CD14-positive monocyte (primary cell): ENCODE measurements around the gene ATXN1. TPM values are rescaled to one million over a fixed set of nuclear protein-coding genes. Genes with fewer than 3 reads are reported as not detected.
A peak's percentile ranks its signal among the peaks of the same experiment; 100 is the strongest.

Source experiments
- DNase-seq, 3 donors: peaks; one replicate each; pipeline ENCODE4 v3.0.0-alpha.2; 2011 to 2022
- H2AFZ ChIP-seq: 2 replicates; pipeline ENCODE4 v1.6.0; 2012; ENCODE audit warnings: mild to moderate bottlenecking, low read depth, low read length, inconsistent platforms; ENCODE audit not compliant: insufficient read depth, poor library complexity, severe bottlenecking
- H3K27ac ChIP-seq, 2 donors: 1 replicate in 1 of 2; 2 replicates in 1 of 2; pipeline ENCODE4 v1.5.1; 2012 to 2013; ENCODE audit warnings: low read length in 2 of 2, control low read depth in 1 of 2, inconsistent platforms in 1 of 2, low read depth in 1 of 2, mild to moderate bottlenecking in 1 of 2
- H3K27me3 ChIP-seq, 2 donors: one replicate each; pipeline versions ENCODE4 v1.6.0 to v1.6.1; 2011 to 2013; ENCODE audit warnings: low read length in 2 of 2; ENCODE audit not compliant: control insufficient read depth in 2 of 2, insufficient read depth in 2 of 2
- H3K36me3 ChIP-seq, 2 donors: replicated peaks in 1 of 2; 1 replicate in 1 of 2; 2 replicates in 1 of 2; pipeline versions ENCODE4 v1.5.1 to v1.6.1; 2012 to 2013; ENCODE audit warnings: low read length in 2 of 2, control low read depth in 1 of 2, inconsistent platforms in 1 of 2, mild to moderate bottlenecking in 1 of 2; ENCODE audit not compliant: insufficient read depth in 2 of 2, control insufficient read depth in 1 of 2
- H3K4me1 ChIP-seq, 2 donors: 1 replicate in 1 of 2; 2 replicates in 1 of 2; pipeline versions ENCODE4 v1.5.1 to v1.6.1; 2012 to 2013; ENCODE audit warnings: low read length in 2 of 2, control low read depth in 1 of 2, inconsistent platforms in 1 of 2, mild to moderate bottlenecking in 1 of 2, moderate library complexity in 1 of 2; ENCODE audit not compliant: insufficient read depth in 2 of 2, control insufficient read depth in 1 of 2
- H3K4me2 ChIP-seq: replicated peaks from 2 replicates; pipeline ENCODE3; 2012; ENCODE audit warnings: low read length, moderate library complexity, mild to moderate bottlenecking; ENCODE audit not compliant: poor library complexity, severe bottlenecking; ENCODE audit errors: extremely low read depth
- H3K4me3 ChIP-seq, 3 experiments: fragments of 200-600 bp in 1 of 3; sonication (generic) in 1 of 3; replicated peaks in 1 of 3; 1 replicate in 2 of 3; 2 replicates in 1 of 3; pipeline ENCODE4 v1.5.1; 2011 to 2013; ENCODE audit warnings: low read length in 3 of 3, mild to moderate bottlenecking in 3 of 3, control low read depth in 2 of 3, low read depth in 2 of 3, inconsistent platforms in 1 of 3, moderate library complexity in 1 of 3
- H3K79me2 ChIP-seq: 2 replicates; pipeline ENCODE4 v1.6.0; 2012; ENCODE audit warnings: mild to moderate bottlenecking, control low read depth, inconsistent platforms, low read length, moderate library complexity; ENCODE audit not compliant: insufficient read depth
- H3K9ac ChIP-seq: 2 replicates; pipeline ENCODE4 v1.6.0; 2017; ENCODE audit warnings: low read length, mild to moderate bottlenecking; ENCODE audit not compliant: insufficient read depth, poor library complexity, severe bottlenecking
- H3K9me3 ChIP-seq, 2 donors: replicated peaks in 1 of 2; 1 replicate in 1 of 2; 2 replicates in 1 of 2; pipeline versions ENCODE4 v1.5.1 to v1.6.1; 2012 to 2013; ENCODE audit warnings: low read length in 2 of 2, control low read depth in 1 of 2; ENCODE audit not compliant: control insufficient read depth in 1 of 2, insufficient read depth in 1 of 2
- H4K20me1 ChIP-seq: 2 replicates; pipeline ENCODE4 v1.6.0; 2012; ENCODE audit warnings: mild to moderate bottlenecking, low read length, control low read depth, moderate library complexity; ENCODE audit not compliant: insufficient read depth
- H3K27ac Mint-ChIP-seq, 7 donors: one replicate each; pipeline ENCODE4 v1.8.0; 2020; ENCODE audit warnings: mild to moderate bottlenecking in 7 of 7, mixed read lengths in 7 of 7, moderate library complexity in 6 of 7, inconsistent platforms in 2 of 7
- H3K27me3 Mint-ChIP-seq, 3 donors: one replicate each; pipeline ENCODE4 v1.8.0; 2021 to 2022; ENCODE audit warnings: low read depth in 3 of 3, mild to moderate bottlenecking in 3 of 3, mixed read lengths in 3 of 3, moderate library complexity in 3 of 3, inconsistent platforms in 1 of 3
- H3K36me3 Mint-ChIP-seq, 2 donors: one replicate each; pipeline ENCODE4 v1.8.0; 2020; ENCODE audit warnings: mixed read lengths in 2 of 2, inconsistent platforms in 1 of 2, mild to moderate bottlenecking in 1 of 2
- H3K4me1 Mint-ChIP-seq: one replicate; pipeline ENCODE4 v1.8.0; 2020; ENCODE audit warnings: mild to moderate bottlenecking, mixed read lengths
- H3K4me3 Mint-ChIP-seq, 2 donors: one replicate each; pipeline ENCODE4 v1.8.0; 2020; ENCODE audit warnings: mild to moderate bottlenecking in 2 of 2, mixed read lengths in 2 of 2, moderate library complexity in 1 of 2
- H3K9me3 Mint-ChIP-seq, 7 donors: one replicate each; pipeline ENCODE4 v1.8.0; 2020 to 2022; ENCODE audit warnings: mixed read lengths in 7 of 7, mild to moderate bottlenecking in 6 of 7, moderate library complexity in 6 of 7, inconsistent platforms in 2 of 7
- CTCF ChIP-seq: fragments of 200-600 bp; IDR thresholded peaks from one replicate; pipeline ENCODE4 v1.8.0; 2022; ENCODE audit warnings: antibody characterized with exemption, mild to moderate bottlenecking
- WGBS: methylation state at CpG from one replicate; pipeline ENCODE4 v1.1.5; 2013; ENCODE audit warnings: missing lambda C conversion rate; ENCODE audit not compliant: insufficient coverage; 5-methylcytosine and 5-hydroxymethylcytosine counted together
- intact Hi-C, 2 donors: fragments of 100-400 bp; cut with micrococcal nuclease; formaldehyde crosslinking; loops; one replicate each; pipeline versions ENCODE4 v1.15.0 to v1.15.1; 2023
- polyA plus RNA-seq, 3 donors: library from polyadenylated mRNA; depleted of rRNA in 1 of 3; unstranded in 2 of 3; stranded (reverse) in 1 of 3; fragments of 300-500 nt in 2 of 3; fragments of >200 nt in 1 of 3; fragmentation: Illumina TruSeq in 2 of 3; gene quantifications; 1 replicate in 2 of 3; 2 replicates in 1 of 3; pipeline ENCODE4 v1.2.3, GENCODE V29; 2012 to 2021

Gene ATXN1
- polyA plus RNA-seq, 3 donors, result 8.8 to 19.1 (median 10.9) TPM

- Histone ChIP-seq H3K27ac (no peak overlapping the region), H3K9ac (no peak overlapping the region), H3K4me1 (peaks cover 4 to 15% of the 10 kb centered on the region in 2 donors), H3K9me3 (no peaks in the 10 kb centered on the region), H3K4me2 (no peak overlapping the region), H3K4me3 (no peak overlapping the region), H3K79me2 (no peaks in the 10 kb centered on the region), H3K36me3 (no peaks in the 10 kb centered on the region), H2AFZ (no peak overlapping the region), H4K20me1 (peaks cover 41% of the 10 kb centered on the region), H3K27me3 (no peaks in the 10 kb centered on the region)
- peak in 2 of 3 donors; percentile 21 to 52 for DNase-seq
- TF ChIP-seq CTCF, result no peak
- Mint-ChIP-seq H3K36me3 (peaks cover 8 to 9% of the 10 kb centered on the region in 2 donors), H3K27me3 (no peaks in the 10 kb centered on the region), H3K27ac (no peak overlapping the region), H3K4me3 (no peak overlapping the region), H3K9me3 (peaks cover 0 to 5% (median 0%) of the 10 kb centered on the region in 7 donors), H3K4me1 (peaks cover 27% of the 10 kb centered on the region)
- intact Hi-C loops, result no loop called here
- 100% methylated on average over 1 of the region's 3 CpGs for WGBS
Measured at GRCh38 chr6:16494793-16495192, 266.5 kb downstream of the ATXN1 start.

GRCh38 chr6:16493802-16494201 lies 267.5 kb downstream of the ATXN1 start:
- no peak overlapping the region for H3K27ac ChIP-seq
- Mint-ChIP-seq H3K27ac (no peak overlapping the region), H3K4me1 (peaks cover 31% of the 10 kb centered on the region), H3K27me3 (no peaks in the 10 kb centered on the region), H3K9me3 (no peaks in the 10 kb centered on the region), H3K36me3 (peaks cover 6 to 8% of the 10 kb centered on the region in 2 donors), H3K4me3 (no peak overlapping the region)
- no peak overlapping the region for H3K9ac ChIP-seq
- no peak overlapping the region for H3K4me2 ChIP-seq
- intact Hi-C loops, result no loop called here
- H3K4me1 ChIP-seq, result peaks cover 4 to 15% of the 10 kb centered on the region in 2 donors
- no peak for TF ChIP-seq CTCF
- no peaks in the 10 kb centered on the region for H3K79me2 ChIP-seq
- H3K36me3 ChIP-seq, result no peaks in the 10 kb centered on the region
- no peaks in the 10 kb centered on the region for H3K27me3 ChIP-seq
- no peak for DNase-seq
- no peak overlapping the region for H3K4me3 ChIP-seq
- H2AFZ ChIP-seq, result no peak overlapping the region
- H3K9me3 ChIP-seq, result no peaks in the 10 kb centered on the region
- peaks cover 49% of the 10 kb centered on the region for H4K20me1 ChIP-seq
